ENCODE results near the gene ZNF133. TPM values are rescaled to one million over a fixed set of nuclear protein-coding genes. Genes with fewer than 3 reads are reported as not detected.

ZNF133 gene
- total and polyA plus RNA-seq, 2 experiments from 2014 or later, result 9.4 to 15.1 TPM

DNA sequence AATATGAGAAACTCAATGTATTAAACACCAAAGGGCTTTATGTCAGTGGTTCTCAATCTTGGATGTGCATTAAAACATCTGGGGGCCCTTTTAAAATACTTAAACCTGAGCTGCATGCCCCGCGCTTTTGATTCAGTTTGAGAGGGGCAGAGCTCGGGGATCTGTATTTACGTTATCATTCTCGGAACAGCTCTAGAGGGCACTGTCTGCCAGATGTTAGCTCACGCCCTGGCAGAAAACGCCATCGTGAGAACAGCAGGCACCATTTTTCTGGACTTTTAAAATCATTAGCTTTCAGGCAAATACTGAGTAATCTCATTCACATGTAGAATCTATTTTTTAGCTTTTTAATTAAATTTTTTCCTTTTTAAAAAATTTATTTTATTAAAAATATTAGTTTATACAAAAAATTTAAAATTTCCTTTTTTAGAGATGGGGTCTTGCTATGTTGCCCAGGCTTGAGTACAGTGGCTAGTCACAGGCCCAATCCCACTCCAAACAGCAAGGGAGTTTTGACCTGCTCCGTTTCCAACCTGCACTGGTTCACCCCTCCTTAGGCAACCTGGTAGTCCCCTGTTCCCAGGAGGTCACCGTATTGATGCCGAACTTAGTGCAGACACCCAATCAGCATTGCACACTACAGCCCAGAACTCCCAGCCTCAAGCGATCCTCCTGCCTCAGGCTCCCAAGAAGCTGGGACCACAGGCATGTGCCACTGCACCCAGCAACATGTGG lies 30.0 kb upstream of the ZNF133 start:
- ATAC-seq, result peak; percentile 54
- Mint-ChIP-seq H3K4me1 (no peaks in the 10 kb centered on the region), H3K27me3 (ENCODE audit: insufficient read depth, low read depth, poor library complexity) (no peaks in the 10 kb centered on the region)

DNA sequence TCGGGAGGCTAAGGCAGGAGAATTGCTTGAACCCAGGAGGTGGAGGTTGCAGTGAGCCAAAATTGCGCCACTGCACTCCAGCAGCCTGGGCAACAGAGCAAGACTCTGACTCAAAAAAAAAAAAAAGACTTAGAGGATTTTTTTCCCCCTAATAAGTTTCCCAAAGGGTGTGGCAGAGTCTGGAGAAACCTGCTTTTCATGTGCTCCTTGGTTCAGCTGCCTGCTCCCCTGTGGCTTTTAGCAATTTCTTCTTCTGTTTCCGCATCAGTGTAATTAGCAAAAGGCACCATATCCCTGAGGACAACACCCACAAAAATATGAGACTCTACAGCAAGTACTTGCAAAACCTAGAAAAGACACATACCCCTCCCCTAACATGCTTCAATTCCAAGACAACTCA lies 28.6 kb upstream of the ZNF133 start:
- no peak for DNase-seq (ENCODE audit: low spot score)
- no peak overlapping the region for H3K4me2 ChIP-seq
- no peaks in the 10 kb centered on the region for H3K4me1 ChIP-seq (ENCODE audit: insufficient read depth)
- no peak for ATAC-seq
- H3K27ac Mint-ChIP-seq, result no peak overlapping the region
- H3K9me3 Mint-ChIP-seq, result no peaks in the 10 kb centered on the region
- no peaks in the 10 kb centered on the region for H3K9me2 ChIP-seq (ENCODE audit: insufficient read depth)
- H3K27me3 Mint-ChIP-seq (ENCODE audit: insufficient read depth, low read depth, poor library complexity), result no peaks in the 10 kb centered on the region
- no peaks in the 10 kb centered on the region for H3K27me3 ChIP-seq (ENCODE audit: insufficient read depth)
- H3K4me3 Mint-ChIP-seq, result no peak overlapping the region
- H3F3A ChIP-seq (replicated peaks; ENCODE audit: low read depth), result no peaks in the 10 kb centered on the region
- no peak overlapping the region for H3K27ac ChIP-seq (ENCODE audit: low read depth)
- no peak overlapping the region for H2AFZ ChIP-seq
- no peaks in the 10 kb centered on the region for H3K79me2 ChIP-seq (replicated peaks; ENCODE audit: insufficient read depth)
- no peak overlapping the region for H3K4me3 ChIP-seq
- no peaks in the 10 kb centered on the region for H4K20me1 ChIP-seq (replicated peaks; ENCODE audit: insufficient read depth)
- H3K36me3 Mint-ChIP-seq (ENCODE audit: low read depth), result no peaks in the 10 kb centered on the region
- no peaks in the 10 kb centered on the region for H3K4me1 Mint-ChIP-seq
- H3K36me3 ChIP-seq (ENCODE audit: insufficient read depth), result no peaks in the 10 kb centered on the region
- TF ChIP-seq, protein P1, sequence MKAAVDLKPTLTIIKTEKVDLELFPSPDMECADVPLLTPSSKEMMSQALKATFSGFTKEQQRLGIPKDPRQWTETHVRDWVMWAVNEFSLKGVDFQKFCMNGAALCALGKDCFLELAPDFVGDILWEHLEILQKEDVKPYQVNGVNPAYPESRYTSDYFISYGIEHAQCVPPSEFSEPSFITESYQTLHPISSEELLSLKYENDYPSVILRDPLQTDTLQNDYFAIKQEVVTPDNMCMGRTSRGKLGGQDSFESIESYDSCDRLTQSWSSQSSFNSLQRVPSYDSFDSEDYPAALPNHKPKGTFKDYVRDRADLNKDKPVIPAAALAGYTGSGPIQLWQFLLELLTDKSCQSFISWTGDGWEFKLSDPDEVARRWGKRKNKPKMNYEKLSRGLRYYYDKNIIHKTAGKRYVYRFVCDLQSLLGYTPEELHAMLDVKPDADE (IDR thresholded peaks at IDR 0.05), result no peak
- TF ChIP-seq EZH2phosphoT487 (IDR thresholded peaks at IDR 0.05; ENCODE audit: unreplicated experiment) (no peak), JUNB (IDR thresholded peaks at IDR 0.05; ENCODE audit: unreplicated experiment) (no peak)
- TF ChIP-seq, protein P2, sequence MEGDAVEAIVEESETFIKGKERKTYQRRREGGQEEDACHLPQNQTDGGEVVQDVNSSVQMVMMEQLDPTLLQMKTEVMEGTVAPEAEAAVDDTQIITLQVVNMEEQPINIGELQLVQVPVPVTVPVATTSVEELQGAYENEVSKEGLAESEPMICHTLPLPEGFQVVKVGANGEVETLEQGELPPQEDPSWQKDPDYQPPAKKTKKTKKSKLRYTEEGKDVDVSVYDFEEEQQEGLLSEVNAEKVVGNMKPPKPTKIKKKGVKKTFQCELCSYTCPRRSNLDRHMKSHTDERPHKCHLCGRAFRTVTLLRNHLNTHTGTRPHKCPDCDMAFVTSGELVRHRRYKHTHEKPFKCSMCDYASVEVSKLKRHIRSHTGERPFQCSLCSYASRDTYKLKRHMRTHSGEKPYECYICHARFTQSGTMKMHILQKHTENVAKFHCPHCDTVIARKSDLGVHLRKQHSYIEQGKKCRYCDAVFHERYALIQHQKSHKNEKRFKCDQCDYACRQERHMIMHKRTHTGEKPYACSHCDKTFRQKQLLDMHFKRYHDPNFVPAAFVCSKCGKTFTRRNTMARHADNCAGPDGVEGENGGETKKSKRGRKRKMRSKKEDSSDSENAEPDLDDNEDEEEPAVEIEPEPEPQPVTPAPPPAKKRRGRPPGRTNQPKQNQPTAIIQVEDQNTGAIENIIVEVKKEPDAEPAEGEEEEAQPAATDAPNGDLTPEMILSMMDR (conservative IDR thresholded peaks at IDR 0.05; ENCODE audit: low read depth in 2 of 2), result no peak
- TF ChIP-seq, protein P3, sequence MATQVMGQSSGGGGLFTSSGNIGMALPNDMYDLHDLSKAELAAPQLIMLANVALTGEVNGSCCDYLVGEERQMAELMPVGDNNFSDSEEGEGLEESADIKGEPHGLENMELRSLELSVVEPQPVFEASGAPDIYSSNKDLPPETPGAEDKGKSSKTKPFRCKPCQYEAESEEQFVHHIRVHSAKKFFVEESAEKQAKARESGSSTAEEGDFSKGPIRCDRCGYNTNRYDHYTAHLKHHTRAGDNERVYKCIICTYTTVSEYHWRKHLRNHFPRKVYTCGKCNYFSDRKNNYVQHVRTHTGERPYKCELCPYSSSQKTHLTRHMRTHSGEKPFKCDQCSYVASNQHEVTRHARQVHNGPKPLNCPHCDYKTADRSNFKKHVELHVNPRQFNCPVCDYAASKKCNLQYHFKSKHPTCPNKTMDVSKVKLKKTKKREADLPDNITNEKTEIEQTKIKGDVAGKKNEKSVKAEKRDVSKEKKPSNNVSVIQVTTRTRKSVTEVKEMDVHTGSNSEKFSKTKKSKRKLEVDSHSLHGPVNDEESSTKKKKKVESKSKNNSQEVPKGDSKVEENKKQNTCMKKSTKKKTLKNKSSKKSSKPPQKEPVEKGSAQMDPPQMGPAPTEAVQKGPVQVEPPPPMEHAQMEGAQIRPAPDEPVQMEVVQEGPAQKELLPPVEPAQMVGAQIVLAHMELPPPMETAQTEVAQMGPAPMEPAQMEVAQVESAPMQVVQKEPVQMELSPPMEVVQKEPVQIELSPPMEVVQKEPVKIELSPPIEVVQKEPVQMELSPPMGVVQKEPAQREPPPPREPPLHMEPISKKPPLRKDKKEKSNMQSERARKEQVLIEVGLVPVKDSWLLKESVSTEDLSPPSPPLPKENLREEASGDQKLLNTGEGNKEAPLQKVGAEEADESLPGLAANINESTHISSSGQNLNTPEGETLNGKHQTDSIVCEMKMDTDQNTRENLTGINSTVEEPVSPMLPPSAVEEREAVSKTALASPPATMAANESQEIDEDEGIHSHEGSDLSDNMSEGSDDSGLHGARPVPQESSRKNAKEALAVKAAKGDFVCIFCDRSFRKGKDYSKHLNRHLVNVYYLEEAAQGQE (IDR thresholded peaks at IDR 0.05; ENCODE audit: unreplicated experiment), result no peak

More for the DNA sequence above, 30.0 kb upstream of the ZNF133 start:
- H3K4me3 Mint-ChIP-seq, result no peak overlapping the region
- H3K27ac Mint-ChIP-seq, result no peak overlapping the region
- H2AFZ ChIP-seq, result peak overlapping the region; percentile 52; the same call in 1 of the 2 replicates
- DNase-seq (ENCODE audit: low spot score), result peak; percentile 41
- H3F3A ChIP-seq (replicated peaks; ENCODE audit: low read depth), result no peaks in the 10 kb centered on the region
- H3K27me3 ChIP-seq (ENCODE audit: insufficient read depth), result no peaks in the 10 kb centered on the region
- no peaks in the 10 kb centered on the region for H4K20me1 ChIP-seq (replicated peaks; ENCODE audit: insufficient read depth)
- no peaks in the 10 kb centered on the region for H3K4me1 ChIP-seq (ENCODE audit: insufficient read depth)
- no peaks in the 10 kb centered on the region for H3K9me3 Mint-ChIP-seq
- no peaks in the 10 kb centered on the region for H3K9me2 ChIP-seq (ENCODE audit: insufficient read depth)
- H3K36me3 ChIP-seq (ENCODE audit: insufficient read depth), result no peaks in the 10 kb centered on the region
- no peaks in the 10 kb centered on the region for H3K36me3 Mint-ChIP-seq (ENCODE audit: low read depth)
- no peak overlapping the region for H3K4me3 ChIP-seq
- H3K27ac ChIP-seq (ENCODE audit: low read depth), result no peak overlapping the region
- no peak for TF ChIP-seq EZH2phosphoT487 (IDR thresholded peaks at IDR 0.05; ENCODE audit: unreplicated experiment)
- TF ChIP-seq, protein P2 (conservative IDR thresholded peaks at IDR 0.05; ENCODE audit: low read depth in 2 of 2), result peak; percentile 50 to 65
- no peak overlapping the region for H3K4me2 ChIP-seq
- no peaks in the 10 kb centered on the region for H3K79me2 ChIP-seq (replicated peaks; ENCODE audit: insufficient read depth)

Measured in GM23338 (cell line).